SK-N-SH (cell line): ENCODE measurements around the gene SERPINE1. TPM values are rescaled to one million over a fixed set of nuclear protein-coding genes. Genes with fewer than 3 reads are reported as not detected.
"Not testable (repeated sequence)": the region's sequence is repeated elsewhere in the genome, so short reads cannot be mapped to it uniquely, and the experiment has no call there.

Experiments
- CTCF ChIA-PET: fragments of 300-600, 350-600 bp; formaldehyde crosslinking; extraction: SDS; loops from one replicate; lab custom pipeline; 2021; lab: Yijun Ruan, JAX
- POLR2A ChIA-PET: fragments of 350-600 bp; sonication (Branson Sonifier 250); formaldehyde crosslinking; extraction: SDS; loops from one replicate; lab custom pipeline; 2020; ENCODE audit warnings: antibody characterized with exemption, inconsistent platforms; lab: Yijun Ruan, JAX
- DNase-seq: peaks from one replicate; pipeline ENCODE4 v3.0.0; 2012
- H2AFZ ChIP-seq: fragments of 200-600 bp; sonication (generic); 2 replicates; pipeline ENCODE4 v1.8.1; 2016; ENCODE audit warnings: antibody characterized with exemption, mild to moderate bottlenecking, low read depth
- H3F3A ChIP-seq: fragments of 200-600 bp; sonication (generic); replicated peaks from 2 replicates; pipeline ENCODE3; 2016; ENCODE audit warnings: antibody characterized with exemption, mild to moderate bottlenecking; ENCODE audit not compliant: insufficient read depth
- H3K27ac ChIP-seq, 2 experiments: fragments of 200-500 bp in 1 of 2; fragments of 200-600 bp in 1 of 2; sonication (Bioruptor generic) in 1 of 2; sonication (generic), shearing (Covaris generic) in 1 of 2; 2 replicates each; pipeline versions ENCODE4 v1.5.1 to v1.6.1; 2014 to 2016; ENCODE audit warnings: low read depth in 2 of 2, inconsistent platforms in 1 of 2, low read length in 1 of 2, mild to moderate bottlenecking in 1 of 2, mixed read lengths in 1 of 2
- H3K27me3 ChIP-seq: fragments of 200-600 bp; sonication (generic), shearing (Covaris generic); 2 replicates; pipeline ENCODE4 v1.6.1; 2016; ENCODE audit warnings: mixed run types; ENCODE audit not compliant: insufficient read depth
- H3K36me3 ChIP-seq, 2 experiments: fragments of 200-500 bp in 1 of 2; fragments of 200-600 bp in 1 of 2; sonication (Bioruptor generic) in 1 of 2; sonication (generic) in 1 of 2; replicated peaks in 1 of 2; 2 replicates each; pipeline versions ENCODE3 to v1.5.1; 2014 to 2016; ENCODE audit warnings: low read length in 1 of 2, mild to moderate bottlenecking in 1 of 2; ENCODE audit not compliant: insufficient read depth in 2 of 2, control insufficient read depth in 1 of 2
- H3K4me1 ChIP-seq, 2 experiments: fragments of 200-500 bp in 1 of 2; fragments of 200-600 bp in 1 of 2; sonication (Bioruptor generic) in 1 of 2; sonication (generic), shearing (Covaris generic) in 1 of 2; 2 replicates each; pipeline versions ENCODE4 v1.5.1 to v1.6.1; 2014 to 2016; ENCODE audit warnings: low read depth in 1 of 2, low read length in 1 of 2, mixed run types in 1 of 2; ENCODE audit not compliant: insufficient read depth in 2 of 2, control insufficient read depth in 1 of 2
- H3K4me2 ChIP-seq: fragments of 200-600 bp; sonication (generic), shearing (Covaris generic); 2 replicates; pipeline ENCODE4 v1.6.1; 2017; ENCODE audit warnings: mixed run types
- H3K4me3 ChIP-seq, 2 experiments: fragments of 200-500 bp in 1 of 2; fragments of 200-600 bp in 1 of 2; sonication (Bioruptor generic) in 1 of 2; sonication (generic), shearing (Covaris generic) in 1 of 2; 2 replicates each; pipeline versions ENCODE4 v1.5.1 to v1.8.1; 2014 to 2016; ENCODE audit warnings: low read depth in 2 of 2, inconsistent platforms in 1 of 2, low read length in 1 of 2, mild to moderate bottlenecking in 1 of 2, mixed read lengths in 1 of 2, moderate library complexity in 1 of 2
- H3K79me2 ChIP-seq: fragments of 200-600 bp; sonication (generic); 2 replicates; pipeline ENCODE4 v1.8.1; 2017; ENCODE audit warnings: mild to moderate bottlenecking; ENCODE audit not compliant: insufficient read depth
- H3K9ac ChIP-seq: fragments of 200-600 bp; sonication (generic); 2 replicates; pipeline ENCODE4 v1.6.1; 2017; ENCODE audit warnings: mixed run types
- H3K9me2 ChIP-seq: fragments of 200-600 bp; sonication (generic); 2 replicates; pipeline ENCODE4 v1.6.1; 2017; ENCODE audit warnings: mixed run types
- H3K9me3 ChIP-seq: fragments of 200-600 bp; sonication (generic); 2 replicates; pipeline ENCODE4 v1.6.1; 2017; ENCODE audit warnings: mixed run types, mild to moderate bottlenecking, moderate library complexity
- H4K20me1 ChIP-seq: fragments of 200-600 bp; sonication (generic); 2 replicates; pipeline ENCODE4 v1.6.1; 2017; ENCODE audit warnings: mild to moderate bottlenecking, mixed run types; ENCODE audit not compliant: insufficient read depth
- EP300 ChIP-seq, 2 experiments: IDR thresholded peaks; 2 replicates each; pipeline versions ENCODE4 v1.4.0 to v1.6.1; 2012; ENCODE audit warnings: borderline replicate concordance in 1 of 2, low read depth in 1 of 2, low read length in 1 of 2
- EZH2phosphoT487 ChIP-seq: fragments of 200-600 bp; sonication (generic); IDR thresholded peaks from 2 replicates; pipeline ENCODE4 v1.6.1; 2017; ENCODE audit warnings: low read depth, mixed run types, mild to moderate bottlenecking, antibody characterized with exemption, moderate library complexity, borderline replicate concordance
- JUND ChIP-seq: IDR thresholded peaks from 2 replicates; pipeline ENCODE4 v1.4.0; 2012
- POLR2AphosphoS5 ChIP-seq: IDR thresholded peaks from 2 replicates; pipeline ENCODE4 v1.6.1; 2012; ENCODE audit warnings: low read depth, low read length
- RAD21 ChIP-seq: IDR thresholded peaks from 2 replicates; pipeline ENCODE4 v1.6.1; 2012; ENCODE audit warnings: mild to moderate bottlenecking, low read length
- RFX5 ChIP-seq: IDR thresholded peaks from 2 replicates; pipeline ENCODE4 v1.6.1; 2012; ENCODE audit warnings: mild to moderate bottlenecking, improper control_type of control experiment, low read length
- RXRA ChIP-seq: IDR thresholded peaks from 2 replicates; pipeline ENCODE4 v1.4.0; 2012; ENCODE audit warnings: low read depth, mild to moderate bottlenecking, borderline replicate concordance
- TAF1 ChIP-seq: IDR thresholded peaks from 2 replicates; pipeline ENCODE4 v1.6.1; 2012; ENCODE audit warnings: low read depth, mild to moderate bottlenecking, low read length, moderate library complexity, borderline replicate concordance
- TCF12 ChIP-seq: IDR thresholded peaks from 2 replicates; pipeline ENCODE4 v1.4.0; 2012
- TEAD4 ChIP-seq: IDR thresholded peaks from 2 replicates; pipeline ENCODE4 v1.4.0; 2012; ENCODE audit warnings: mild to moderate bottlenecking, borderline replicate concordance; ENCODE audit not compliant: insufficient read depth
- WGBS: methylation state at CpG from one replicate; pipeline ENCODE4 v1.1.6; 2017; ENCODE audit warnings: low lambda C conversion rate; 5-methylcytosine and 5-hydroxymethylcytosine counted together
- polyA plus RNA-seq, 3 experiments: library from polyadenylated mRNA; depleted of rRNA; stranded (reverse); fragments of >200 nt; gene quantifications; 2 replicates each; pipeline ENCODE4 v1.2.3, GENCODE V29; 2012
- TF ChIP-seq, protein P1 (sequence below): IDR thresholded peaks from 2 replicates; pipeline ENCODE4 v1.4.0; 2012; ENCODE audit warnings: low read depth, borderline replicate concordance
- TF ChIP-seq, protein P2 (sequence below): IDR thresholded peaks from 2 replicates; pipeline ENCODE4; 2012
- TF ChIP-seq, protein P3 (sequence below): IDR thresholded peaks from 2 replicates; pipeline ENCODE4 v1.4.0; 2012; ENCODE audit warnings: low read depth, borderline replicate concordance

Gene SERPINE1
- polyA plus RNA-seq, 1 of the 3 experiments (the other 2 are of a cell fraction) = 4,174 TPM

DNA sequence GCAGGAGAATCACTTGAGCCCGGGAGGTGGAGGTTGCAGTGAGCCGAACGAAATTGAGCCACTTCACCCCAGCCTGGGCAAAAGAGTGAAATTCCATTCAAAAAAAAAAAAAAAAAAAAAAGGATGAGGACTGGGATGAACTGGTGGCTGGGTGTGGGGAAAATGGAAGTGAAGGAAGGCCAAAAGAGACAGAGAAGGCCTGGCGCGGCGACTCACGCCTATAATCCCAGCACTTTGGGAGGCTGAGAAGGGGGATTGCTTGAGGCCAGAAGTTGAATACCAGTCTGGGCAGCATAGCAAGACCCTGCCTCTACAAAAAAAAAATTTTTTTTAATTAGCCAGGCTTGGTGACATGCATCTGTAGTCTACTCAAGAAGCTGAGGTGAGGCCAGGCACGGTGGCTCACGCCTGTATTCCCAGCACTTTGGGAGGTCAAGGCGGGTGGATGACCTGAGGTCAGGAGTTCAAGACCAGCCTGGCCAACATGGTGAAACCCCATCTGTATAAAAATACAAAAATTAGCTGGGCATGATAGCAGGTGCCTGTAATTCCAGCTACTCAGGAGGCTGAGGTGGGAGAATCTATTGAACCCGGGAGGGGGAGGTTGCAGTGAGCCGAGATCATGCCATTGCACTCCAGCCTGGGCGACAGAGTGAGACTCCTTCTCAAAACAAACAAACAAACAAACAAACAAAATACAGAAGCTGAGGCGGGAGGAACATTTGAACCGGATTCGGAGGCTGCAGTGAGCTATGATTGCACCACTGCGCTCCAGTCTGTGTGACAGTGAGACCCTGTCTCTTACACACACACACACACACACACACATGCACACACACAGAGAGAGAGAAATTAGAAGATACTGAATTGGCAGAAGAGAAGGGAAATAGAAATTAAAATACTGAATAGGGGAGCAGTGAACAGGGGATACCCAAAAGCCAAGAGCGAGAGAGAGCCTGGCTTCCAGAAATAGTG, 6.0 kb downstream of the SERPINE1 start:
- Histone ChIP-seq H4K20me1 (peaks cover 100% of the 10 kb centered on the region), H3K27ac (peak overlapping the region in 1 of 2 experiments; percentile 98; a peak in 2 of 4 replicates), H3F3A (peaks cover 99% of the 10 kb centered on the region), H3K36me3 (peaks cover 24 to 93% of the 10 kb centered on the region in 2 experiments), H3K9ac (peak overlapping the region; percentile 95), H3K79me2 (peaks cover 53% of the 10 kb centered on the region), H3K4me3 (0 out of 4 replicates have a peak overlapping the region, but pooled peaks of 1 of the 2 experiments have one; percentile 85), H3K4me2 (peak overlapping the region; percentile 96), H3K4me1 (peaks cover 9 to 30% of the 10 kb centered on the region in 2 experiments; a peak in 3 of 4 replicates)
- H3K9me3 ChIP-seq, DNase-seq, H3K9me2 ChIP-seq, POLR2A ChIA-PET, H2AFZ ChIP-seq, H3K27me3 ChIP-seq: not testable (repeated sequence)
- CTCF ChIA-PET = interaction anchor here (0.7 to 4.7 kb wide), 10 partner anchors 11 to 238 kb away, joined by 3 to 38 read pairs (median 4); partner anchors contain the start of gene NAT16
- TF ChIP-seq TEAD4 = 0 out of 2 replicates have a peak, but pooled peaks have one; percentile 17
- TF ChIP-seq, protein P1, sequence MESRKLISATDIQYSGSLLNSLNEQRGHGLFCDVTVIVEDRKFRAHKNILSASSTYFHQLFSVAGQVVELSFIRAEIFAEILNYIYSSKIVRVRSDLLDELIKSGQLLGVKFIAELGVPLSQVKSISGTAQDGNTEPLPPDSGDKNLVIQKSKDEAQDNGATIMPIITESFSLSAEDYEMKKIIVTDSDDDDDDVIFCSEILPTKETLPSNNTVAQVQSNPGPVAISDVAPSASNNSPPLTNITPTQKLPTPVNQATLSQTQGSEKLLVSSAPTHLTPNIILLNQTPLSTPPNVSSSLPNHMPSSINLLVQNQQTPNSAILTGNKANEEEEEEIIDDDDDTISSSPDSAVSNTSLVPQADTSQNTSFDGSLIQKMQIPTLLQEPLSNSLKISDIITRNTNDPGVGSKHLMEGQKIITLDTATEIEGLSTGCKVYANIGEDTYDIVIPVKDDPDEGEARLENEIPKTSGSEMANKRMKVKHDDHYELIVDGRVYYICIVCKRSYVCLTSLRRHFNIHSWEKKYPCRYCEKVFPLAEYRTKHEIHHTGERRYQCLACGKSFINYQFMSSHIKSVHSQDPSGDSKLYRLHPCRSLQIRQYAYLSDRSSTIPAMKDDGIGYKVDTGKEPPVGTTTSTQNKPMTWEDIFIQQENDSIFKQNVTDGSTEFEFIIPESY = 0 out of 2 replicates have a peak, but pooled peaks have one; percentile 20
- TF ChIP-seq JUND = peak; percentile 5; the same call in 1 of the 2 replicates
- TF ChIP-seq EP300 (IDR thresholded peaks at IDR 0.05; ENCODE audit: borderline replicate concordance in 1 of 2, low read depth in 1 of 2, low read length in 1 of 2) = 0 out of 4 replicates have a peak, but pooled peaks of 1 of the 2 experiments have one; percentile 32
- TF ChIP-seq RXRA = peak; percentile 7; the same call in 1 of the 2 replicates
- 79% methylated on average over 18 of the region's 18 CpGs for WGBS

DNA sequence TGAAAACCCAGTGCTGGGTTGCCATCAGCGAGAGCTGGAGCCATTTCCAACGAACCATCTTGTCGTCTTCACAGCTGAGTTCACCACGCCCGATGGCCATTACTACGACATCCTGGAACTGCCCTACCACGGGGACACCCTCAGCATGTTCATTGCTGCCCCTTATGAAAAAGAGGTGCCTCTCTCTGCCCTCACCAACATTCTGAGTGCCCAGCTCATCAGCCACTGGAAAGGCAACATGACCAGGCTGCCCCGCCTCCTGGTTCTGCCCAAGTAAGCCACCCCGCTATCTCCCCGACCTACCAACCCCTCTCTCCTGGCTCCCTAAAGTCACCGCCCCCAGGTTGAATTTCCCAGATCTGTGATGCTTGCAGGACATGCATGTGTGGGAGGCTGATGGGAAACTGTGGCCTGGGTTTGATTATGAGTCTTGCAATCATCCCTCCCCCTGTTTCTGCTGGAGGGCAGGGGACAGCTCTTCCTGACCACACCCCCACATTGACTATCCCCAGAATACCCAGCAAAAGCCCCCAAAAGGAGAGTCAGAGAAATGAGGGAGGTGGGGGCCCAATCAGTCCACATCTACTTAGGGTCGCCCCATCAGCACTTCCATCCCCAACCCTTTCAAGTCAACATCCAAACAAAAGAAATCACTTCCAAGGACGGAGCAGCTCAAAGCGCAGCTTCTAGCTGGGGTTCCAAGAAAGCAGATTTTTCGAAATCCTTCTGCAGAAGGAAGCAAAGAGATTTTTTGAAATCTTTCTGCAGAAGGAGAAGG, 6.9 kb downstream of the SERPINE1 start:
- peak overlapping the region in 1 of 2 experiments; percentile 12; a peak in 1 of 4 replicates for H3K4me3 ChIP-seq
- peaks cover 99% of the 10 kb centered on the region for H3F3A ChIP-seq
- CTCF ChIA-PET = interaction anchor here (0.7 to 4.7 kb wide), 13 partner anchors 10 to 168 kb away, joined by 3 to 38 read pairs (median 3); partner anchors contain the start of gene NAT16
- no peaks in the 10 kb centered on the region for H3K27me3 ChIP-seq
- H3K4me1 ChIP-seq = peaks cover 11 to 32% of the 10 kb centered on the region in 2 experiments; a peak in 3 of 4 replicates
- H3K9ac ChIP-seq = peak overlapping the region; percentile 27; the same call in 1 of the 2 replicates
- no peak overlapping the region for H2AFZ ChIP-seq
- H3K36me3 ChIP-seq = peaks cover 24 to 85% of the 10 kb centered on the region in 2 experiments
- 72% methylated on average over 15 of the region's 15 CpGs for WGBS
- peaks cover 93% of the 10 kb centered on the region for H4K20me1 ChIP-seq
- no peaks in the 10 kb centered on the region for H3K9me2 ChIP-seq
- H3K27ac ChIP-seq = peak overlapping the region in 1 of 2 experiments; percentile 98; a peak in 2 of 4 replicates
- H3K4me2 ChIP-seq = peak overlapping the region; percentile 96
- POLR2A ChIA-PET = interaction anchor here (1.1 kb wide), 1 partner anchor 10 kb away, joined by 3 read pairs; no protein-coding TSS in a partner anchor
- H3K79me2 ChIP-seq = peaks cover 44% of the 10 kb centered on the region
- no peaks in the 10 kb centered on the region for H3K9me3 ChIP-seq
- no peak for DNase-seq
- TF ChIP-seq TCF12 (no peak; the same call in 1 of the 2 replicates), TEAD4 (0 out of 2 replicates have a peak, but pooled peaks have one; percentile 25), TAF1 (no peak), POLR2AphosphoS5 (peak; percentile 51; the same call in 1 of the 2 replicates), RAD21 (no peak), RFX5 (no peak), EZH2phosphoT487 (no peak)
- TF ChIP-seq, protein P1 = peak; percentile 33; the same call in 1 of the 2 replicates
- TF ChIP-seq, protein P2, sequence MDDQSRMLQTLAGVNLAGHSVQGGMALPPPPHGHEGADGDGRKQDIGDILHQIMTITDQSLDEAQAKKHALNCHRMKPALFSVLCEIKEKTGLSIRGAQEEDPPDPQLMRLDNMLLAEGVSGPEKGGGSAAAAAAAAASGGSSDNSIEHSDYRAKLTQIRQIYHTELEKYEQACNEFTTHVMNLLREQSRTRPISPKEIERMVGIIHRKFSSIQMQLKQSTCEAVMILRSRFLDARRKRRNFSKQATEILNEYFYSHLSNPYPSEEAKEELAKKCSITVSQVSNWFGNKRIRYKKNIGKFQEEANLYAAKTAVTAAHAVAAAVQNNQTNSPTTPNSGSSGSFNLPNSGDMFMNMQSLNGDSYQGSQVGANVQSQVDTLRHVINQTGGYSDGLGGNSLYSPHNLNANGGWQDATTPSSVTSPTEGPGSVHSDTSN = peak; percentile 13; the same call in 1 of the 2 replicates
- TF ChIP-seq, protein P3, sequence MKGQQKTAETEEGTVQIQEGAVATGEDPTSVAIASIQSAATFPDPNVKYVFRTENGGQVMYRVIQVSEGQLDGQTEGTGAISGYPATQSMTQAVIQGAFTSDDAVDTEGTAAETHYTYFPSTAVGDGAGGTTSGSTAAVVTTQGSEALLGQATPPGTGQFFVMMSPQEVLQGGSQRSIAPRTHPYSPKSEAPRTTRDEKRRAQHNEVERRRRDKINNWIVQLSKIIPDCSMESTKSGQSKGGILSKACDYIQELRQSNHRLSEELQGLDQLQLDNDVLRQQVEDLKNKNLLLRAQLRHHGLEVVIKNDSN = no peak
